ENCODE results near the gene TBCD. TPM values are rescaled to one million over a fixed set of nuclear protein-coding genes. Genes with fewer than 3 reads are reported as not detected.

TBCD gene
- total RNA-seq, 3 donors from 2014 or later = 41.3 to 76.0 (median 55.4) TPM

- DNase-seq = peak in 2 of 3 donors; percentile 20 to 58
- no peak for TF ChIP-seq CTCF (IDR thresholded peaks at IDR 0.05)
- intact Hi-C loops (cut with DNase I, micrococcal nuclease) = no loop called here
- Histone ChIP-seq H3K36me3 (ENCODE audit: low read depth) (no peaks in the 10 kb centered on the region), H3K4me1 (ENCODE audit: low read depth) (peaks cover 12% of the 10 kb centered on the region), H3K4me3 (no peak overlapping the region), H3K9me3 (no peaks in the 10 kb centered on the region)
- no peak for ATAC-seq
Measured at GRCh38 chr17:82862737-82863382, 111.0 kb downstream of the TBCD start.

GRCh38 chr17:82863383-82863940 lies 111.6 kb downstream of the TBCD start:
- intact Hi-C loops (cut with DNase I, micrococcal nuclease) = no loop called here
- no peak for DNase-seq
- H3K4me1 ChIP-seq (ENCODE audit: low read depth) = peaks cover 12% of the 10 kb centered on the region
- no peak overlapping the region for H3K4me3 ChIP-seq
- no peak for ATAC-seq
- H3K36me3 ChIP-seq (ENCODE audit: low read depth) = no peaks in the 10 kb centered on the region
- H3K9me3 ChIP-seq = no peaks in the 10 kb centered on the region
- TF ChIP-seq CTCF (IDR thresholded peaks at IDR 0.05) = no peak

GRCh38 chr17:82863941-82864712 lies 112.3 kb downstream of the TBCD start:
- ATAC-seq (peak; percentile 74), DNase-seq (peak in 2 of 3 donors; percentile 59 to 82)
- H3K4me3 ChIP-seq = no peak overlapping the region
- intact Hi-C loops (cut with DNase I, micrococcal nuclease) = no loop called here
- TF ChIP-seq CTCF (IDR thresholded peaks at IDR 0.05) = no peak
- H3K4me1 ChIP-seq (ENCODE audit: low read depth) = peaks cover 12% of the 10 kb centered on the region
- no peaks in the 10 kb centered on the region for H3K9me3 ChIP-seq
- no peaks in the 10 kb centered on the region for H3K36me3 ChIP-seq (ENCODE audit: low read depth)

GRCh38 chr17:82864713-82865248 lies 112.9 kb downstream of the TBCD start:
- Histone ChIP-seq H3K4me3 (no peak overlapping the region), H3K9me3 (no peaks in the 10 kb centered on the region), H3K4me1 (ENCODE audit: low read depth) (peaks cover 12% of the 10 kb centered on the region), H3K36me3 (ENCODE audit: low read depth) (no peaks in the 10 kb centered on the region)
- TF ChIP-seq CTCF (IDR thresholded peaks at IDR 0.05) = no peak
- peak; percentile 2 for ATAC-seq
- DNase-seq = peak in 1 of 3 donors; percentile 56
- intact Hi-C loops (cut with DNase I, micrococcal nuclease) = no loop called here

GRCh38 chr17:82865274-82865673 lies 113.4 kb downstream of the TBCD start:
- TF ChIP-seq CTCF (IDR thresholded peaks at IDR 0.05) = no peak
- ATAC-seq (no peak), DNase-seq (peak in 1 of 3 donors; percentile 46)
- H3K4me1 ChIP-seq (ENCODE audit: low read depth) = peaks cover 12% of the 10 kb centered on the region
- no peak overlapping the region for H3K4me3 ChIP-seq
- no peaks in the 10 kb centered on the region for H3K9me3 ChIP-seq
- intact Hi-C loops (cut with DNase I, micrococcal nuclease) = no loop called here
- no peaks in the 10 kb centered on the region for H3K36me3 ChIP-seq (ENCODE audit: low read depth)

Data from mucosa of descending colon (tissue), 3 donors.